UCSD-AML1 (cell line): Measurements from ENCODE around the gene ALDH4A1.

Experiments
- DNase-seq: peaks from one replicate; lab custom pipeline; 2025; ENCODE audit not compliant: unreplicated experiment; lab: John Stamatoyannopoulos, UW

The ALDH4A1 gene

DNA sequence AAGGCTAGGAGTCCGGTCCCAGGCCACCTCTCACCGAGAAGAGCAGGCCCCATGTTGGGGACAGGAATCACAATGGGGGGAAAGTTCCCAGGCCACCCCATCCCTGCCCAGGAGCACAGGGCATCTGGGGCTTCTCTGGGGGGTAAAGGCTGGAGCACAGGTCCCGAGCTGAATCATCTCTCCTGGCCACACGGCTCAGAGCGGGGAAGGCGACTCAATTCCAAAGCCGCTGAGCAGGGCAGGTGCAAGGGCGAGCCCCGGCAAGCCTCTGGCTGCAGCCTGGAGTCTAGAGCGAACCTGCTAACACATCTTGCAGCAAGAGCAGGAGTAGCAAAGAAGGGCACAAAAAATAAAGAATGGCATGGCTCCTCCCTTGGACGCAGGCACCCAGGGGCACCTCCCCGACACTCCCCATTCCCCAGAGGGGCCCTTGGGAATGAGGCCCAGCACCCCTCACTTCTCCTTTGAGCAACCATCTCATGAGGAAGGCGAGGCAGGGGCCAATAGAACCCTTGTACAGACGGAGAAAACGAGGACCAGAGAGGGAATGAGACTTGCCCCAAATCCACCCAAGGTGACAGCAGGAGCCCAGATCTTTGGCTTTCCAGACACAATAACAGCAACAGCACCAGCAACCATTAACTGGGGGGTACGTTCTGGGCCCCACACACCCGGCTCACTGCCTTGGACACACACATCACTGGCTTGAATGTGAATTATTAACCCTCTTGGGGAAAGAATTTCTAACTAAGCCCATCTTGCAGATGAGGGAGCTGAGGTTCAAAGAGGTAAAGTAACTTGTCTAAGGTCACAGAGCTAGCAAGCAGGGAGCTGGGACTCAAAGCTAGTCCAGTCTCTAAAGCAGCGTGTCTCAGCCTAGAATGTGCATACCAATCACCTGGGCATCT lies 20.7 kb upstream of the ALDH4A1 start:
- DNase-seq = no peak

DNA sequence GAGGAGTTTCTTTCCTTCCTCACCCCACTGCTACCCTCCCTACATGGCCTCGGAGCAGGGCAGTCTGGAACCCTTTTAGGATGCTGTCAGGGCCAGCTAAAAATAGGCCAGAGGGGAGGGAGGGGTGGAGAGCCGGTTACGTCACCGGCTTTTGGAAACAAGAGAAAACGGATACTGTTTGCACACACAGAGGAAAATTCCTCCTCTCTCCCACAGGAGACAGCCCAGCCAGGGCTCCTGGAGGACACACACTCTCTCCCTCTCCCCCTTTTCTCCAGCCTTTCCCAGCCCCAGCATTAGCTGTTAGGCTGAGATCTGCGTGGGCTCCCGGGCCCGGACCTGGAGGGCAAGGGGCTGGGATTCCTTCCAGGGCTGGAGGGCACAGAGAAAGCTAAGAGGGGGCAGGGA lies 20.0 kb upstream of the ALDH4A1 start:
- DNase-seq = peak; percentile 27

DNA sequence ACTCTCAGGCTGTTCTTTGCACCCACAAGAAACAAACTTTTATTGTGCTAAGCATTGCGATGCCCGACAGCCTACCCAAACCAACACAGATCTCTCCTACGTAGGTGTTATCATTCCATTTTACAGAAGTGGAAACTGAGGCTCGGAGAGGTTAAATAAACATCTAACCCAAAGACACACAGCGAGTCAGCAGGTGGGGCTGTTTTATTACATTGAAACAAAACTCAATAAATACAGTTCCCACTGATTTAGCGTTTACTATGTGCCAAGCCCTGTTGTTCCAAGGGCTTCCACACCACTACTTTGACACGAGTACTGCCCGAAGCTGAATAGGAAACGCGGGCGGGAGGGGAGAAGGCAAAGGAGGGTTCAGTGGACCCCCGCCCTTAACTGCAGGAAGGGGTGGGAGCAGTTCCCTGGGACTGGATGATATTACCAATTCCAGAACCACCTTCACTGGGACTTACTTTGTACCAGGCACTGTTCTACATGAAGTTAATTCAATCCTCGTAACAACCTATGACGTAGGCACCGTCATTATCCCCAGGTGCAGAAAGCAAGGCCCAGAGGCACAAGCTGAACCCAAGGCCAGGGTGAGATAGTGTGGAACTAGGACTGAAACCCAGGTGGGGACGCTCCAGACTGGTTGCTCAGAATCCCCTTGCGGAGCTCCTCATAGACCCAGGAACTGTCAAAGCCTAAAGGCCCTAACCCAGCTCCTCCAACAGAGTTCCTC lies 19.3 kb upstream of the ALDH4A1 start:
- no peak for DNase-seq

DNA sequence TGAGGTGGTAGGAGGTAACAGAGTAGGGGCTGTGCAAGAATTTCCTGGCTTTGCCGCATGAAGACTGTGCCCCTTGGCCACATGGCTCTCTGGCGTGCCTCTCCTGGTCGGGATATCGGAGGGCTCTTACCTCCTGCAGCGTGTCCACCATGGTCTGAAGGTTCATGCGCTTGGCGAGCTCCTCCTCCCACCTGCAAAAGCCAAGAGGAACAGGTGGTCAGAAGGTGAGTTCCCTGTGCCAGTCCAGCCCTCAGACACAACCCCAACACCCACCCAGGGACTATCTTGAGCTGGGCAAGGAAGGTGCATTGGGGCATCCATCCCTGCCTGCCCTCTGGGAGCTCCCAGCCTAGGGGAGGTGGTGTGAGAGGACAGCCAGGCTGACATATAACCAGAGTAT lies 18.6 kb upstream of the ALDH4A1 start:
- no peak for DNase-seq

DNA sequence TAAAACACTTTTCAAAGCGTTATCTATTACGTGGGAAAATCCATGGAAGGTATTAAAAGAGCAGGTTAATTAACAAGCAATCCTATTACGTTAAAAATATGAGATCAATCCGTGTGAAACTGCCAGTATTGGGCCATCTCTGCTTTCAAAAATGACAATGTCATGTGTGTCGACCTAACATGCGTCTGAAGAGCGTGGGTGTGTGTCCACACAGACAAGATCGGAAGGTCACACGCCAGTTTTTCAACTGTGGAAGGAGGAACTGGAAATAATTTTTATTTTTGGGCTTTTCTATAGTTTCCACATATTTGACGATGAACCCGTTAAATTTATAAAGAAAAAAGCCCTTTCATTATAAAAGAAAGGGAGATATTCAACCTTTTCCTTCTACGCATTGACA lies 17.6 kb upstream of the ALDH4A1 start:
- no peak for DNase-seq

DNA sequence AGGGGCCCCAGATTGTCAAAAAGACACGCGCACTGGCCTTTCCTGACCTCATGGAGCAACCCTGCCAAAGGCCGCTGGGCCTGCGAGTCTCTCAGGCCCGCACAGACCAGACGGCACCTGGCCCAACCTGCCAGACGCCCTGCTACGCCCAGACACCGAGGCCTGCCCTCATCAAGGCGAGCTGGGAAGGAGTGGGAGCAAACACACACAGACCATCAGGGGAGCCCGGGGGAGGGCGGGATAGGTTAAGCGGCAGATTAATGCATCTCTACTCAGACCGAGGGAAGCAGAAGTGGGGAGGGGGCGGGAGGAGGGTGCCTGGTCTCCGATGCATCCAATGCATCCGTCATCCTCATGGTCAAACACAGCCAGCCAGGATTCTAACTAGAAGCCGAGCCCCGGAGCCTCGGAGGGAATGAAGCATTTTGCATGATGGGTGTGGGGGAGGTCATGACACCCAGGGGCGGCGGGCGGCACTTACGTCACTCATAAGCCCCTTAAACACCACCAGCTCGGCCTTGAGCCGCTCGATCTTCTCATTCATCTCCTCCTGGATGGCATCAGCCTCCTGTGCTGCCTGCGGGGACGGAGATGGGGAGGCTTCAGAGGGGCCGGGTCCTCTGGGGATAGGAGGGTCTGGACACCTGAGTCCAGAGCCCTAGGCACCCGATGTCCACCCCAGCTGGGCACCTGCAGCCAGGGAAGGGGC lies 17.0 kb upstream of the ALDH4A1 start:
- DNase-seq = no peak

DNA sequence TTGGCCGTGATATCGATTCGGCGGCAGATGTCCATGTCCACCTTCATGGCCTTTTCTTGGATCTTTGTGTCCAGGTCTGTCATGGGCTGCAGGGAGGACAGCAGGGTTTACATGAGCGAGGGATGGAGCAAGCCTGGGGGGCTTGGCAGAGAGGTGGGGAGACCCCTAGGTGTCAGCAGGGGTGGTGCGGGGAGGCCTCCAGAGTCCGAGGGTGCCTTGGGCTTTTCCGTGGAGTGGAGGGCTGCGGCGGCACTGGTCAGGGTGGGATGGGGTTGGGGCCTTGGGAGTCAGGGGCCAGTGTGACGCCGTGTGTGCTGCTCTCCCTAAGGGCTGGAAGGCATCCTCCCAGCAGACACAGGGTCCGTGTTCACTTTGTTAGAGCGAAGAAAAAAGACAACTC lies 16.1 kb upstream of the ALDH4A1 start:
- DNase-seq = no peak

DNA sequence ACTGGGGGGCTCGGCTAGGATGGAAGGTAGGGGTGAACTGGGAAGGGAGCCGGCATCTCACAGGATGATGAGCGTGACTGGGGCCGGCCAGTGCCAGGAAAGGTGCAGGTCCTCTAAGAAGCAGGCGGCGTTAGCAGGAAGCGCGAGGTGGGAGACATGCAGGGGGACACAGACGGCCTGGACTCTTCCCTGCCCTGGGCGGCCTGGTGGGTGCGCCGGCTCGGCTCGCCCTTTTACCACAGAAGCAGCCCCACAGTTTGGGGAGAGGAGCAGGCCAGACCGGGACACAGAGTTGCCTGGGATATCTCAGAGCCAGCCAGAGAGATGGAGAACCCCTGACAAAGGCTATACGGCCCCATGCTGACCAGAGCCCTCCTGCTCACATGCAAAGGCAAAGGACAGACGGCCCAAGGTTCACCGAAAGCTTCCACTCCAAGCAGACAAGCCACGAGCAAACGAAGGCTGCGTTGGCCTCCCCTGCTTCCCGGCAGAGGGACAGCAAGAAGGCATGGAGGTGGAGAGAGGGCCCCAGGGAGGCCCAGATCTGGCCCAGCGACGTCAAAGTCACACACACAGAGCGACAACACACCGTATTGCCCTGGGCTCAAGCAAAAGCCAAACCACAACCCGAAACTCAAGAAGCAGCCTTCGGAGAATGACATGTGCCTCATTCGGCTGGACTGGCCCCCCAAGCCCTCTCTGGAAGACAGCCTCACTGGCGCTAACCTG lies 14.9 kb upstream of the ALDH4A1 start:
- no peak for DNase-seq

DNA sequence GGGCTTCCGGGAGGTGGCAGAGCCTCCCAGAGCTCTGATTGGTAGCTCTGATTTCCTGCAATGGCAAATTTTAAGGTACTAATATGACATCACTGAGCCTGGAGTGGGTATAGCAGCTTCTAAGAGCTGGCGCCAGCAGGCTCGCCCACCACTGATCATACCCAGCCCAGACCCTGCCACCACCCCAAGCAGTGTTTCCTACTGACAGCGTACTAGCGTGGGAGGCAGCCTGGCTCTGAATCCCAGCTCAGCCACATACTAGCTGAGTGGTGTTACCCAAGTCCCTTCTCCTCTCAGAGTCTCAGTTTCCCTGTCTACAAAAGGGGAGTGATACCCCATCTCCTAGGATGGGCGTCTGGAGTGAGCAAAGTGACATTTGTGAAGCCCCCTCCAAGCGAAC lies 13.0 kb upstream of the ALDH4A1 start:
- no peak for DNase-seq

DNA sequence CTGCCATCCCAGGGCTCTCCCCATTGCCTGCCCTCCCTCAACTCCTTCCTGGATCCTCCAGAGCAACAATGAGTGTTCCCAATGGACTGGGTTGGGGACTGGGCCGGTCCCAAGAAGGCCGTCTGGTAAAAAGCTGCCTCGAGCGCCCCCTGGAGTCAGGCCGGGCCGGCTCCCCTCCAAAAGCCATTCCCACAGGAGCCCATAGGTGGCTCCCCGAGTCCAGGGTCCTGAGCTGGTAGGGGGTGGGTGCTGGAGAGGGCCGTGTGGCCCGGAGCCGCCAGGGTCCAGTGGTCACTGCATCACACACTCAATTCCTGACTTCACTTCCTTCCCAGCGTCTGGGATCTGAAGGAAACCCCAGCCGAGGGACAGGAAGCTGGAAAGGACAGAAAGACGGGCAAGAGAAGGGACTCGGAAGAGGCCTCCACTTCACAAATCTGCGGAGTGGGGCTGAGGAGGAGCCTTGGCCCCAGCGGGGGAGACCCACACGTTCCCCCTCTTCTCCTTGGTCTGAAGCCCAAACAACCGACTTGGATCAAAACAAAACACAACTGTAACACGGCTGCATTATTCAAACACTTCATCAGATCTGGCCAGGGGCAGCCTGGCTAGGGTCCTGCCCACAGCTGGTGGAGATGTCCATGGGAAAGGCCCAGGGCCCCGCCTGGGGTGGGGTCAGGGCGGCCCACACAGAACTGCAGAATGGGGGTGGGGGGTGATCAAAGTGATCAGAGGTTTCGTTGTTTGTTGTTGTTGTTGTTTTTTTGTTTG lies 10.9 kb upstream of the ALDH4A1 start:
- DNase-seq = peak; percentile 83

DNA sequence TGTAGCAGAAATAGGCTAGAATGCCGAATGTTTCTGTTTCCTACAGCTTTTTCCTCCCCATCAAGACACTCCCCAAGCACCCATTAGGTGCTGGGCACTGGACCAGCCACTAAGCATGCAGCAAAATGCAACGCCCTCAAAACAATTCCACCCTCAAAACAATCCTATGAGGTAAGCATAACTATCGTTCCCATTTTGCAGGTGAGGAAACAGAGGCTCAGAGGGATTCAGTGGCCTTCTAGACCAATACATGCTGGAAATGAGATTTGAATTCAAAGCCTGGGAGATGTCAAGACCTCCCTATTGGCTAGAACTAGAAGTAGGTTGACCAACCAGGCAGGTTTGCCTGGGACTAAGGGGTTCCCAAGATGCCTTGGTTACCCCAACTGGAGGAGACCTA lies 10.2 kb upstream of the ALDH4A1 start:
- no peak for DNase-seq

DNA sequence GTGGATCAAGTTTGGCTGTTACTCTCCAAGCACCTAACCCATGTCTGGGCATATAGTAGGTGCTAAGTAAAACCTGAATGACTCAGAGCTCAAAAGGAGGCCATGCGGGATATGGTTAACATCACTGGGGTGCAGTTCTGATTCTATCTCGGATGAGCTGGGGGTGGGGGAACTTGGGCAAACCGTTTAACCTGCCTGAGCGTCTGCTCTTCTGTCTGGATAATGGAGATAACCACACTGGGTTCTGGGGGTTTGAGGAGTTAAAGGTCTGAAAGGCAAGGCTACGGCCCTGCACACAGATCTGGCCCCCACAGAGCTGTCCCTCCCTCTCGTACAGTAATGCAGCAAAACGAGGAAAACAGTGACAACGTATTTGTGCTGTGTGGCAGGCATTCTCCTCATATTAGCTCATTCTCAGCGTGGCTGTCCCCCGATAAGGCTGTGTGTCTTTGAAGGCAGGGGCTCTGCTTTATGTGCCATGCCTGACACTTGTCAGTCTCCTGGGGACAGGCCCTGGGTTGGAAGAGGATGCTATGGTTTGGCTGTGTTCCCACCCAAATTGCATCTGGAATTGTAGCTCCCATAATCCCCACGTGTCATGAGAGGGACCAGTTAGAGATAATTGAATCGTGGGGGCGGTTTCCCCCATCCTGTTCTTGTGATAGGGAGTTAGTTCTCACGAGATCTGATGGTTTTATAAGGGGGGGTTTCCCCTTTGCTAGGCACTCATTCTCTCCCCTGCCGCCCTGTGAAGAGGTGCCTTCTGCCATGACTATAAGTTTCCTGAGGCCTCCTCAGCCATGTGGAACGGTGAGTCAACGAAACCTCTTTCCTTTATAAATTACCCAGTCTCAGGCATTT lies 6.8 kb upstream of the ALDH4A1 start:
- DNase-seq = no peak

DNA sequence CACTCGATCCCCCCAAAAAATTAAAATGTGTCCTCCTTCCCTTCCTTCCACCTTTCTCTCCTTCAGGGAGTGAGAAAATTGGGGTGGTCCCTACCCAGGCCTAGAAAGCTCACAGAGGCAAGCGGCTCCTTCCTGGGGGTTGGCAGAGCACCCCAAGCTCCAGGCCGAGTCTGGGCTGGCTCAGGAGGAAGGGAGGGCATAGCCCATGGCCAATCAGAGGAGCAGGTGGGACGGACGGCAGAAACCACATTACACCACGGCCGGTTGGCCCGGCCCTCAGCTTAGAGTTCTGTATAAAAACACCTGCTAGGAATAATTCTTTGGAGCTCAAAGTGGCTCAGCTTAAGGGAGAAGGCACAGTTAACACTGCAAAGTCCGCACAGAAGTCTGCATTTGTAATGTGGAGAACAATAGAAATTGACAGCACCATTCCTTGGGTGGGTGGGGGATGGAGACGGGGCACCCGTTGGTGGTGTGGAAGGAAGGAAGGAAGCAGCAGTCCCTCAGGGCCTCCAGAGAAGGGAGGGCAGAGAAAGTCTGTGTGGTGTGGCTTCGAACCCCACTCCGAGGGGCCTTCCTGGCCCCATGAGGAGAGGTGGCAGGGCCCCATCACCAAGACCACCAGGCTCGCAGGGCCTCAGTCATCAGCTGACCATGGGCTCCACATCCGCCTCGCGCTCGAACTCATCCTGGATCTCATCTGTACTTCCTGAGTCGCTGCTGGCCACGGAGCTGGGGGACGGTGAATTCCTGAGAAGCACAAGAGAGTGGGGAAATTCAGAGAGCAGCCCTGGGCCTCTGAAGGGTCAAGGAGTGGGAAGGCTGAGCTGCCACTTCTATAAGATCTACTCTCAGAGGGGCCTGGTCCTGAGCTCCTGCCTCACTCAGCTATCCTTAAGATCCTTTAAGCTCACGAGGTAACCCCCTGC lies 5.8 kb upstream of the ALDH4A1 start:
- DNase-seq = peak; percentile 75

DNA sequence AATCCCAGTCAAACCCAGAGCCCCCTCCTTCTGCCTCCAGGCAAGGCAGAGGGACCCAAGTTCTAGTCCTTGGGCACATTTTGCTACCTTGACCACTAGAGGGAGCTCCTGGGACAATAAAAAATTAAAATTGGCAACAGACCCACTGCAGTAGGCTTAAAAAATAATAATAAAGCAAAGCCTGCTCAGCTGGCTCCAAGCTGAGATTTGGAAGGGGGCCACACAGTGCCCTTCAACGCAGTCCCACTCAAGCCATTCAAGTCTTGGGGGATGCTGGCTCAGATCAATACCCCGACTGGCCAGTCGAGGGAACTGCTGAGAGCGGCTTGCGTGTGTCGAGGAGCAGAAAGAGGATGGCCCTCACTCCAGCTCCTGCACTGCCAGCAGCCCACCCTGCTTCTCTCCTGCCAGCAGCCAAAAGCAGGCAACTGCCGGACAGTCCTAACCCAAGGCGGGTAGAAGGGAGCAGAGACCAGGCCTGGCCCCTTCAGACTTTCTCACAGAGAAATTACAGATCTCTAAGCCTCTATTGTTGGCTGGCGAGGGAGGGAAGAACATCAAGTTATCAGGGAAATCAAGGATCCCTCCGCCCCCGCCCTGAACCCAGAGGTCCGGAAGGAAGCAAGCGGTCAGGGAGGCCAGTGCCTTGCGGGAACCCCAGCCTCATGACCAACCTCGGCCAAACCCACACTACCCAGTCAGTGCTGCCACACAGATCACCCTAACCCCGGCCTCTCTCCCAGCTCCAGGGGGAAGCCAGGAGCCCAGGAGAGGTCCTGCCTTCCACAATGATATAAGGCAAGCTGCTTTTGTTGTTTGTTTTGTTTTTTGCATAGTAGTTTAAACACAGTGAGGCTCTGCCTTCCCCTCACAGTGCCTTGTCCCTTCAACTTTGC lies 4.9 kb upstream of the ALDH4A1 start:
- peak; percentile 83 for DNase-seq

DNA sequence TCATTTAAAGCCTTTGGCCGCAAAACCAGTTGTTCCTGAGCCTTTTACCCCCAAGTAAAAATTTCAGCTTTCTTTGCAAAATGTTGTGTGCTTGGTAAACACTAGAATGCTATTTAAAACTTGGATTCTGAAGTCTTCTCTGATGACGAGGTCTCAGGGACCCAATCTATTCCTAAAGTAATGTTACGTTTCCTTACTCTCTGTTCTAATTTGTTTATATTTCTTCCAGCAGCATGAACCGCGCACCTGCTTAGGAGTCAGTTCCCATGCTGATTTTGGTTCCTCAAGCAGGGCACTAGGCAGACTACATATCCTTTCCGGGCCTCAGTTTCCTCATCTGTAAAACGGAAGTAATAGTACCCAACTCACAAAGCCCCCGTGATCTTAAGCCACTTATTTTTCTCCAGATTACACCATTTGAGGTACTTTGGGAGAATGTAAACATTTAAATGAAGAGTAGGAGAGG lies 969 bp upstream of the ALDH4A1 start:
- no peak for DNase-seq

DNA sequence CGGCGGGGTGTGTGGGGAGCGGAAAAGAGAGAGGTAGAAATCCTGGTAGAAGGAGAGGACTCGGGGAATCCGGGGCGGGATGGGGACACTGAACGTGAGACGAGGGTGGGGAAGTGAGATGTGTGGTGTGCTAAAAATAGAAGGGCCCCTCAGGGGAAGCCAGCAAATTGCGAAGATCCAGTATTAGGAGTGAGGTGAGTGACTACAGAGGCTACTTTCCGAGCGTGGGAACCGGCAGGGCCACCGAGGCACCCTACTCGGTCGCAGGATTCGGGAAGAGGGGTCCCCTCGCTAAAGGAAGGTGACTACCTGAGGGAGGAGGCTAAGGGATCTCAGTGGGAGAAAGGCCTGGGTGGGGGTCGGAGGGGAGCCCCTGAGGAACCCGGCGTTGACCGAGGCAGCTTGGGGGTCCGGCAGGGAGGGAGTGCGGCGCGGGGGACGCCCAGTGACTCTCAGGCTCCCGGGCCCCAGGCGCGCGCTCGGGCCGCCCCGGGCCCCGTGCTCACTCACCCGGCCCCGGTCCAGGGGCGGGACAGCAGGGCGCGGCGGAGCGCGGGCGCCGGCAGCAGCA lies 318 bp downstream of the ALDH4A1 start:
- DNase-seq = peak; percentile 44
